ENCODE measurements around the gene CPA5. TPM values are rescaled to one million over a fixed set of nuclear protein-coding genes. Genes with fewer than 3 reads are reported as not detected.
"Not testable (repeated sequence)": the region's sequence is repeated elsewhere in the genome, so short reads cannot be mapped to it uniquely, and the experiment has no call there.

The CPA5 gene
- total RNA-seq, 2 donors from 2014 or later: 3.3 to 27.6 TPM

GRCh38 chr7:130314305-130314704, 30.3 kb upstream of the CPA5 start:
- Mint-ChIP-seq H3K9me3 (no peaks in the 10 kb centered on the region), H3K4me3 (no peak overlapping the region), H3K27me3 (peaks cover 2% of the 10 kb centered on the region), H3K27ac (no peak overlapping the region), H3K36me3 (ENCODE audit: low read depth) (no peaks in the 10 kb centered on the region), H3K4me1 (peaks cover 4% of the 10 kb centered on the region)
- ATAC-seq (replicated peaks): no peak

- H3K9me3 Mint-ChIP-seq: no peaks in the 10 kb centered on the region
- no peak overlapping the region for H3K27ac Mint-ChIP-seq
- H3K4me3 Mint-ChIP-seq: no peak overlapping the region
- no peaks in the 10 kb centered on the region for H3K4me1 Mint-ChIP-seq
- no peaks in the 10 kb centered on the region for H3K36me3 Mint-ChIP-seq (ENCODE audit: low read depth)
- H3K27me3 Mint-ChIP-seq: peaks cover 2% of the 10 kb centered on the region
- ATAC-seq (replicated peaks): no peak
Measured at GRCh38 chr7:130319541-130319940, 25.1 kb upstream of the CPA5 start.

- H3K36me3 Mint-ChIP-seq (ENCODE audit: low read depth); H3K9me3 Mint-ChIP-seq; H3K4me1 Mint-ChIP-seq; H3K27me3 Mint-ChIP-seq; H3K27ac Mint-ChIP-seq; H3K4me3 Mint-ChIP-seq: not testable (repeated sequence)
- peak; percentile 94 for ATAC-seq (replicated peaks)
Measured at GRCh38 chr7:130321542-130322229, 22.9 kb upstream of the CPA5 start.

- no peaks in the 10 kb centered on the region for H3K4me1 Mint-ChIP-seq
- H3K36me3 Mint-ChIP-seq (ENCODE audit: low read depth): no peaks in the 10 kb centered on the region
Measured at GRCh38 chr7:130322615-130323014, 22.0 kb upstream of the CPA5 start.

GRCh38 chr7:130324306-130324943, 20.2 kb upstream of the CPA5 start:
- H3K9me3 Mint-ChIP-seq: no peaks in the 10 kb centered on the region
- no peaks in the 10 kb centered on the region for H3K36me3 Mint-ChIP-seq (ENCODE audit: low read depth)
- H3K4me1 Mint-ChIP-seq: no peaks in the 10 kb centered on the region
- H3K27me3 Mint-ChIP-seq: no peaks in the 10 kb centered on the region
- H3K4me3 Mint-ChIP-seq: no peak overlapping the region
- H3K27ac Mint-ChIP-seq: no peak overlapping the region
- no peak for ATAC-seq (replicated peaks)

More at GRCh38 chr7:130322615-130323014, 22.0 kb upstream of the CPA5 start:
- H3K4me3 Mint-ChIP-seq: no peak overlapping the region
- H3K27ac Mint-ChIP-seq: no peak overlapping the region
- H3K9me3 Mint-ChIP-seq: no peaks in the 10 kb centered on the region
- no peak for ATAC-seq (replicated peaks)
- peaks cover 2% of the 10 kb centered on the region for H3K27me3 Mint-ChIP-seq

- no peak overlapping the region for H3K4me3 Mint-ChIP-seq
- H3K4me1 Mint-ChIP-seq: no peaks in the 10 kb centered on the region
- H3K27ac Mint-ChIP-seq: no peak overlapping the region
- no peak for ATAC-seq (replicated peaks)
- peaks cover under 1% of the 10 kb centered on the region for H3K27me3 Mint-ChIP-seq
- H3K9me3 Mint-ChIP-seq: no peaks in the 10 kb centered on the region
- no peaks in the 10 kb centered on the region for H3K36me3 Mint-ChIP-seq (ENCODE audit: low read depth)
Measured at GRCh38 chr7:130329681-130330080, 14.9 kb upstream of the CPA5 start.

- ATAC-seq (replicated peaks): no peak
- Mint-ChIP-seq H3K27me3 (peaks cover 4% of the 10 kb centered on the region), H3K9me3 (no peaks in the 10 kb centered on the region), H3K36me3 (ENCODE audit: low read depth) (no peaks in the 10 kb centered on the region), H3K4me1 (no peaks in the 10 kb centered on the region), H3K27ac (no peak overlapping the region), H3K4me3 (no peak overlapping the region)
Measured at GRCh38 chr7:130332259-130333053, 12.2 kb upstream of the CPA5 start.

GRCh38 chr7:130333832-130334231, 10.8 kb upstream of the CPA5 start:
- ATAC-seq (replicated peaks): peak; percentile 73
- Mint-ChIP-seq H3K4me3 (no peak overlapping the region), H3K4me1 (no peaks in the 10 kb centered on the region), H3K27ac (no peak overlapping the region), H3K9me3 (no peaks in the 10 kb centered on the region), H3K27me3 (peaks cover 4% of the 10 kb centered on the region), H3K36me3 (ENCODE audit: low read depth) (no peaks in the 10 kb centered on the region)

- Mint-ChIP-seq H3K27me3 (peaks cover 4% of the 10 kb centered on the region), H3K4me1 (no peaks in the 10 kb centered on the region), H3K4me3 (no peak overlapping the region), H3K36me3 (ENCODE audit: low read depth) (no peaks in the 10 kb centered on the region), H3K27ac (no peak overlapping the region), H3K9me3 (no peaks in the 10 kb centered on the region)
- no peak for ATAC-seq (replicated peaks)
Measured at GRCh38 chr7:130334274-130334673, 10.3 kb upstream of the CPA5 start.

- H3K27me3 Mint-ChIP-seq: peaks cover 4% of the 10 kb centered on the region
- no peaks in the 10 kb centered on the region for H3K36me3 Mint-ChIP-seq (ENCODE audit: low read depth)
- H3K27ac Mint-ChIP-seq: peak overlapping the region; percentile 24
- no peak overlapping the region for H3K4me3 Mint-ChIP-seq
- H3K4me1 Mint-ChIP-seq: no peaks in the 10 kb centered on the region
- no peak for ATAC-seq (replicated peaks)
- H3K9me3 Mint-ChIP-seq: no peaks in the 10 kb centered on the region
Measured at GRCh38 chr7:130337410-130337971, 7.1 kb upstream of the CPA5 start.

- Mint-ChIP-seq H3K4me1 (no peaks in the 10 kb centered on the region), H3K27me3 (peaks cover 4% of the 10 kb centered on the region), H3K27ac (no peak overlapping the region), H3K36me3 (ENCODE audit: low read depth) (no peaks in the 10 kb centered on the region), H3K9me3 (no peaks in the 10 kb centered on the region), H3K4me3 (no peak overlapping the region)
- no peak for ATAC-seq (replicated peaks)
Measured at GRCh38 chr7:130338233-130338632, 6.4 kb upstream of the CPA5 start.

- no peaks in the 10 kb centered on the region for H3K36me3 Mint-ChIP-seq (ENCODE audit: low read depth)
- peaks cover 6% of the 10 kb centered on the region for H3K27me3 Mint-ChIP-seq
- H3K9me3 Mint-ChIP-seq: no peaks in the 10 kb centered on the region
- ATAC-seq (replicated peaks): no peak
- no peak overlapping the region for H3K27ac Mint-ChIP-seq
- no peaks in the 10 kb centered on the region for H3K4me1 Mint-ChIP-seq
- no peak overlapping the region for H3K4me3 Mint-ChIP-seq
Measured at GRCh38 chr7:130341882-130342281, 2.7 kb upstream of the CPA5 start.

- H3K36me3 Mint-ChIP-seq (ENCODE audit: low read depth): no peaks in the 10 kb centered on the region
- H3K27me3 Mint-ChIP-seq: peaks cover 11% of the 10 kb centered on the region
- no peak for ATAC-seq (replicated peaks)
- no peak overlapping the region for H3K27ac Mint-ChIP-seq
- H3K4me3 Mint-ChIP-seq: no peak overlapping the region
- H3K9me3 Mint-ChIP-seq: no peaks in the 10 kb centered on the region
- H3K4me1 Mint-ChIP-seq: no peaks in the 10 kb centered on the region
Measured at GRCh38 chr7:130342701-130343380, 1.8 kb upstream of the CPA5 start.

- H3K36me3 Mint-ChIP-seq (ENCODE audit: low read depth): no peaks in the 10 kb centered on the region
- no peak for ATAC-seq (replicated peaks)
- H3K27me3 Mint-ChIP-seq: peaks cover 16% of the 10 kb centered on the region
Measured at GRCh38 chr7:130345136-130345535, 520 bp downstream of the CPA5 start.

More at GRCh38 chr7:130345136-130345535, 520 bp downstream of the CPA5 start:
- Mint-ChIP-seq H3K27ac (no peak overlapping the region), H3K9me3 (no peaks in the 10 kb centered on the region), H3K4me3 (no peak overlapping the region), H3K4me1 (no peaks in the 10 kb centered on the region)

All from activated T-helper 17 cell treated with anti-CD3 and anti-CD28 coated beads, Interleukin-2, amount 50 U/mL, for 72 hours (primary cell).